Forelimb muscle (tissue), 1 donor: ENCODE results near the gene SSH2. TPM values are rescaled to one million over a fixed set of nuclear protein-coding genes. Genes with fewer than 3 reads are reported as not detected.

ENCODE experiments used
- DNase-seq: peaks from one replicate; pipeline ENCODE4 v3.0.0-alpha.2; 2013; ENCODE audit warnings: low read depth
- polyA plus RNA-seq: library from polyadenylated mRNA; unstranded; fragments of 120-200 nt; gene quantifications from one replicate; pipeline ENCODE4 v1.2.1, GENCODE V29; 2013; ENCODE audit not compliant: insufficient read length

Gene SSH2
- polyA plus RNA-seq, 1 donor = 20.5 TPM

DNA sequence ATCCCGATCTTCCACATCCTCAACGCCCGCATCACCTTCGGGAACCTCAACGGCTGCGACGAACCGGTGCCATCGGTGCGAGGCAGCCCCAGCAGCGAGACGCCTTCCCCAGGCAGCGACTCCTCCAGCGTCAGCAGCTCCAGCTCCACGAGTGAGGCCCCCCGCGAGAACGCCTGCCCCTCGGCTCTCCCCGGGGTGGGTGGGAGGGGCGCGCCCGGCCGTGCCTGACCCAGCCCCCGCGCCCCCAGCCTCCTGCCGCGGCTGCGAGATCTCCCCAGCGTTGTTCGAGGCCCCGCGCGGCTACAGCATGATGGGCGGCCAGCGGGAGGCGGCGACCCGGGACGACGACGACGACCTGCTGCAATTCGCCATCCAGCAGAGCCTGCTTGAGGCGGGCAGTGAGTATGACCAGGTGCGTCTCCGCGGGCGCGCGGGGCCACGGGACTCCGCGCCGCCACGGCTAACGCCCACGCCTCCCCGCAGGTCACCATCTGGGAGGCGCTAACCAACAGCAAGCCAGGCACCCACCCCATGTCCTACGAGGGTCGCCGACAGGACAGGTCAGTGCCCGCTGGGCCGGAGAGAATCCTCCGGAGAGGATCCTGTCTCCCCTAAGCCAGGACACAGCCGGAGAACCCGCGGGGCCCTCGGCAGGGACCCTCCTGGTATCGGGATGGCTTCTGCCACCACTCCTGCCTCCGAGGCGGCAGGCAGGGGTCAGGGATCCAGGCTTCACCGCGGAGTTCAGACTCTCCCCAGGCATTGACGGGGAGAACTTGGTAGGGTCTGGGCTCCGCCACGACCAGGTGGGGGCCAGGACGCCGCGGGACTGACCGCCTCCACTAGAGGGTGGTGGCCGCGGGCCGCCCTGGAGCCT, 317.4 kb downstream of the SSH2 start:
- DNase-seq = no peak

DNA sequence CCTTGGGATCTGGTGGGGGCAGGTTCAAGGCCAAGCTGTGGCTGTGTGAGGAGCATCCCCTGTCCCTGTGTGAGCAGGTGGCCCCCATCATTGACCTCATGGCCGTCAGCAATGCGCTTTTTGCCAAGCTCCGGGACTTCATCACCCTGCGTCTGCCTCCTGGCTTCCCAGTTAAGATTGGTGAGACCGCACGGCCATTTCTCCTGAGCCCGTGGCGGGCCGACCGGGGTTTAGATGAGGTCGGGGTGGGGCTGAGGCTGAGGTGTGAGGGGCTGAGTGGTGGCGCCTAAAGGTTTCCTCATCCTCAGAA, 318.0 kb downstream of the SSH2 start:
- DNase-seq = no peak

DNA sequence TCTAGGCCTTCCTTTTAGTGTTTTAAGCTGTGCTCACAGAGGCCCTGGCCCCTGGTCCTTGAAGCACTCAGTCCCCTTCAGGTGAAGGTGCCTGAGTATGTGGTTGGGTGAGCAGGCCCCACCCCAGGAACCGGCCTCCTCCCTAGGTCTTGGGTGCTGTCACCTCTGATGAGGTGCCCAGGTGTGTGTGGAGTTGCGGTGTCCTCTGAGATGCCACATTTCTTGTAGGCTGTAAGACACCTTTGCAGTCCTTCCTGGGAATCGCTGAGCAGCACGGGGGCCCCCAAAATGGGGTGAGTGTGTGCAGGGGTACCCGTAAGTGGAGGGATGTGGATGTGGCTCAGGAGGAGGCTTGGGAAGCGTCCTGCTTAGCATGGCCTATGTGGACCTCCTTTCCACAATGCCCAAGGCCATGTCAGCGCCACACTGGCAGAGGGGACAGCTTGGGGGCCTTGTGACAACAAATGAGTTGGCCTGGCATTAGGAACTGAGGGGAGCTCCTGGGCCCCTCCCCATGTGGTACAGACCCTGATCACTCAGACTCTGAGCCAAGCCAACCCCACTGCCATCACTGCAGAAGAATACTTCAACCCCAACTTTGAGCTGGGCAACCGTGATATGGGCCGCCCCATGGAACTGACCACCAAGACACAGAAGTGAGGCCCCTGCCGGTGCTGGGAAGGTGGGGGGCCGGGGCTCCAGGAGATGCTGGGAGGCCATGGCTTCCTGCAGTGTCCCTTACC, 318.5 kb downstream of the SSH2 start:
- no peak for DNase-seq

- DNase-seq = no peak
These were observed 319.6 kb downstream of the SSH2 start for GRCh38 chr17:29610395-29610794.

- DNase-seq = no peak
These were observed 321.0 kb downstream of the SSH2 start for GRCh38 chr17:29608986-29609385.

DNA sequence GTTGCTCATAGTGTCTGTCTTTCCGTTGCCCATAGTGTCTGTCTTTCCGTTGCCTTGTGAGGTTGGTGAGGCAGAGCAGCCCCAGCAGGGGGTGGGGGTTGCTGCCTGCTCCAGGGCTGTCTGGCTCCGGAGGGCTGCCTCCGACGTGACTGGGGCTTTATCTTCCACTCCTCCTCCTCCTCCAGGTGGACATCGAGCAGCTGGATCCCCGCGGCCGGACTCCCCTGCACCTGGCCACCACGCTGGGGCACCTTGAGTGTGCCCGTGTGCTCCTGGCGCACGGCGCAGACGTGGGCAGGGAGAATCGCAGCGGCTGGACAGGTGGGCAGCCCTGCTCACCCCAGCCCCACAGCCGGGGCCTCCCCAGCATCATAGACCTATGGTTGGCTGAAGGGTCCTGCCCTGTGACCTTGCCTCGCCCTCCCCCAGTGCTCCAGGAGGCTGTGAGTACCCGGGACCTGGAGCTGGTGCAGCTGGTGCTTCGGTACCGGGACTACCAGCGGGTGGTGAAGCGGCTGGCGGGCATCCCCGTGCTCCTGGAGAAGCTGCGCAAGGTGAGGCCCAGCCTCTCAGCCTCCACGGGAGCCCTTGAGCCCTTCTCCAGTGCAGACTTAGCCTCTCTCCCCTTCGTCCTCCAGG, 322.4 kb downstream of the SSH2 start:
- DNase-seq = no peak

DNA sequence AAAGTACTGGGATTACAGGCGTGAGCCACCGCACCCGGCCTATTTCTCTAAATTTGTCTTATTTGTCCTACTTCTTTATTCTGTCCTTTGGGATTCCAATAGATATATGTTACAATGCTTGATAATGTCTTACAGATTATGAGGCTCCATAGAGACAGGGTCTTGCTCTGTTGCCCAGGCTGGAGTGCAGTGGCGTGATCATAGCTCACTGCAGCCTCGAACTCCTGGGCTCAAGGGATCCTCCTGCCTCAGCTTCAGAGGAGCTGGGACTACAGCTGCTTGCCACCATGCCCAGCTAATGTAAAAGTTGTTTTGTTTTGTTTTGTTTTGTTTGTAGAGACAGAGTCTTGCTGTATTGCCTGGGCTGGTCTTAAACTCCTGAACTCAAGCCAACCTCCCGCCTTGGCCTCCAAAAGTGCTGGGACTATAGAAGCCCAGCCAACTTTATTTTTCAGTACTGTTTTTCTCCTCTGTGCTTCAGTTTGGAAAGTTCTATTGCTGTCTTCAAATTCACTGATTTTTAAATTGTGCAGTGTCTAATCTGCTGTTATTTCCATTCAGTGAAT, 326.8 kb downstream of the SSH2 start:
- peak; percentile 53 for DNase-seq

DNA sequence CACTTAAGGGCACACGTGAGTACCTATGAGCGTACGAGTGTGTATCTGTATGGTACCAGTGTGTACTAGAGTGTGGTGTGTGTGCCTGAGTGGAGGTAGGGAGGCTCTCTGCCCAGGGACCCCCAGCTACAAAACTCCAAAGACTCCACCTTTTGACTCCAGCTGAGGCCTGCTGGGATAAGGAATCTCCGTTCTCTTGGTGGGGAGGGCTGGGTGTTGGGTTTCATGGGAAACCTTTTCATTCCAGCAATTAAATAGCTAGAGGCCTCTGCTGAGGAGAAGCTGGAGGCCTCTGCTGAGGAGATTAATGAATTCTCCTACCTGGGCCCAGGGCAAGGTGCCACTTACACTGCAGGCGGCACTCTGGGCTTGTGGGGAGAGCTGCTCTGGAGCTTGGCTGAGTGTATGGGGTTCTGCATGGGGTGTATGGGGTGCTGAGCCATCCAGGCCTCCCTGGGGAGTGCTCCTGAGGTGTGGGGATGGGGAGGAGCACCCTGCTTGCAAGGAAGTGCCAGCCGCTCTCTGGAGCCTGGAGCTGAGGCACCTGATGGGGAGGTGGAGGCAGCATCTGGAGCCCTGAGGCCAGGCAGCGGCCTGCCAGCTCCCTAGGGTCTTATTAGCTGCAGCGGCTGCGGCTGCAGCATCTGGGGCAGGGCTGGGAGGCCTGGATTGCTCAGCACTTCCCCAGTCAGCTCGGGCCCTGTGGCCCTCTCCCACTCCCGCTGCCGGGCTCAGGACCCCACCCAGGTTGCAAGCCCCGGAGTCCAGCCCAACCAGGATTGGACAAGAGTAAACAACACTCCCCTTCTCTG, 332.5 kb downstream of the SSH2 start:
- DNase-seq = no peak

DNA sequence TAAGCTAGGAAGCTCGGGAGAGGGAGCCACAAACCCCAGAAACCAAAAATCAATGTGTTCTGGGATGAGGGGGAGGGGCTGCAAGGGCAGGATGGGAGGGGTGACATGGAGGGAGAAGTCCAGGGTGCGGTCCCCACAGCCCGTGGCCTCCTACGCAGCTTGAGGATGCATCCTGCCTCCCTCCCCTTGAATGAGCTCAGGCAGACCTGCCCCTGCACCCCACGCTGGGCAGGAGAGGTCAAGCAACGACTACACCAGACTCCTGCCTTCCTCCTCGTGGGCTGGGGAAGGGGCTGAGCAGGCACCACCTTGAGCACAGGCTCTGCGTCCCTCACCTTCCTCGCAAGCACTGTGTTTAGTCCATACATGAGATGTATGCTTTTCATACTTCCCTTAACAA, 333.2 kb downstream of the SSH2 start:
- no peak for DNase-seq

- no peak for DNase-seq
These were observed 333.9 kb downstream of the SSH2 start for GRCh38 chr17:29595943-29596774.

GRCh38 chr17:29595107-29595942, 334.7 kb downstream of the SSH2 start:
- no peak for DNase-seq

DNA sequence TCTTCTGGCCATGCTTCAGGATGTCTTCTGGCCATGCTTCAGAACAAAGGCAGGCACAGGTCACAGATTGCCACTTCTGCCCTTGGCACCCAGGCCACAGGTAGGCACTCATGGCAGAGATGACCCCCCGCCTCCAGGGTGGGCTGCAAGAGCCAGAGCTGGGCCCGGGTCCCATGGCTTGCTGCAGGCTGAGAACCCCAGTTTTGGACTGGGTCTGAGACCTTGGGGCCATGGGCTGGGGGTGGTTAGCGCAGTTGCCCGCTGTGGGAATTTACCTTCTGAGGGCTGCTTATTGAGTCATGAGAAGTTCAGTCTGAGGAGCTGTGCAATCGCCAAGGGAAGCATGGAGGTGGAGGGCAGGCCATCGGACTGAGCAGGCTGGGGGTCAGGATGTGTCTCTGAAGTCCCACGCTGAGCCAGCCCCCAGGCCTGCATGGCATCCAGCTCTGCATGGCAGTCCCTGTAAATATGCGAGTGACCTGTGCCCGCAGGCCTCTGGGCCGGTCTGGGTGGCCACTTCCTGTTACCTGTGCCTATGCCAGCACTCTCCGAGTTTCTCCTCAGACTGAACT, 335.4 kb downstream of the SSH2 start:
- no peak for DNase-seq

DNA sequence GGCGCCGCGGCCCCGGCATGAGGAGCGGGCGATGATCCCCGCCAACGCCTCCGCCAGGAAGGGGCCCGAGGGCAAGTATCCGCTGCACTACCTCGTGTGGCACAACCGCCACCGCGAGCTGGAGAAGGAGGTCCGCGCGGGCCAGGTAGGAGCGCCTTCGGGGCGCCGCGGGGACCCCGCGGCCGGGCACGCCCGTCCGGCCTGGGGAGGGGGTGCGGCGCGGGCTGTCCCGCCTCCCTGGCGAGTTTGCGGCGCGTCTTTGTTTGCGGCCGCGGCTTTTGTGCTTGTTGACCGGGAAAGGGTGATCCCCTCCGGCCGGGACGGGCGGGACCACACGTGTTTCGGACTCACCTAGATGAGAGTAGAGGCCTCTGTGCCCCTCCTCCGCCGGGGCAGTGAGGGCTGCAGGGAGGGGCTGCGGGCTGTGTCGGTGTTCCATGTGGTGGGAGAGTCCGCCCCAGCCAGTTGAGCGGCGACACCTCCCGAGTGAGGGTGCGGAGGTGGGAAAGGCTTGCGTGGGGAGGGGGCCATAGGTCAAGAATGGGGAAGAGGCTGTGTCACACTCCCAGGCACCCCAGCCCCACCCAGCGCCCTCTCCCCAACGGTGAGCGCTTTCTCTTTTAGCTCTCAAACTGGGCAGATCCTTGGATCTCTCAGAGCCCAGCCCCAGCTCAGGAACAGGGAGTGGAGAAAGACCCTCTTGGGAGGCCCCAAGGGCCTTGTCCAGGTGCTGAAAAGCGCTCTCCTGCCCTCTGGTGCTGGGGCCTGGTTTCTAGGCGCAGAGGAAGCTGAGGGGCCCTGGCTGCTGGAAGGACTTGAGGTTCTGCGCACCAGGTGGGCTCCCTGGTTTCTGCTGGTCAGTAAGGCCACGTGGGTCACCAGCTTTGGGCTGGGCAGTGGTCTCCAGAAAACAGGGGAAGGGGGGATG, 336.2 kb downstream of the SSH2 start:
- no peak for DNase-seq

DNA sequence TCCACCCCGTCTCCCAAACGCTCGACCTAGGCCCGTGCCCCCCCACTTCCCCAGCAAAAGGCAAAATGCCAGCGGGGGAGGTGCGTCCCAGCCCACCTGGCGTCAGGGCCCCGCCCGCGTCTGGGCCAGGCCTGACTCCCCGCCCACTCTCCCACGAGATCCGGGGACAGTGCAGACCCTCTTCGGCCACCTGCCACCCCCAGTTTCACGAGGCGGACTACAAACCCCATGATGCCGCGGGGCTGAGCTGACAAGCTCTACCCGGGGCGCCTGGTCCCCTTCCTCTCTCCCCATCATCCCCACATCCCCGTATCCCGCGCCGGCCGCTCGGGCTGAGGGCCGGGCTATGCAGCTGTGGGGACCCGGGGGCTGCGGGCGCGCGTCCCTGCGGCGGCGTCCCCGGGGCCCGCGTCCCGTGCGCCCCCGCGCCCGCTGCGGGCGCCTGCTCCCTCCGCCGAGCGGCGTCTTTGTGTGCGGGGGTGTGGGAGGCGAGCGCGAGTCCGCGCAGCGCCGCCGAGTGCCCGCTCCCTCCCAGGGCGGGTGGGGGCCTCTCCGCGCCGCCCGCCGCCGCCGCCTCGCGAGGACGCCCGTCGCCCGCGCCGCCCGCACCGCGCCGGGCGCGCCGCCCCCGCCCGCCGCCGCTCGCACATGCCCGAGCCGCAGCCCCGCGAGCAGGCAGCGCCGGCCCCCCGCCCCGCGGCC, 337.0 kb downstream of the SSH2 start, which contains the start of gene ANKRD13B:
ANKRD13B (plus strand) TSS at position 283 of the 702 bp plus-strand sequence. CDS start 490 bp downstream, outside the sequence.
- no peak for DNase-seq

- no peak for DNase-seq
These were observed 338.1 kb downstream of the SSH2 start for GRCh38 chr17:29591737-29592608.

GRCh38 chr17:29591146-29591736, 338.8 kb downstream of the SSH2 start:
- no peak for DNase-seq
